Trophoblast cell (in vitro differentiated cells and primary cell): Measurements from ENCODE around the gene GRM4.

ENCODE experiments used
- DNase-seq, 2 donors: peaks; one replicate each; pipeline ENCODE4 v3.0.0-alpha.2; 2016
- H2AFZ ChIP-seq: 2 replicates; pipeline ENCODE4 v1.6.1; 2013; ENCODE audit warnings: low read length, moderate library complexity, mild to moderate bottlenecking; ENCODE audit not compliant: insufficient read depth, poor library complexity
- H2AK5ac ChIP-seq: 2 replicates; pipeline ENCODE4 v1.6.1; 2013; ENCODE audit warnings: mild to moderate bottlenecking, low read length
- H2BK120ac ChIP-seq: 2 replicates; pipeline ENCODE4 v1.6.1; 2013; ENCODE audit warnings: low read length, mild to moderate bottlenecking, moderate library complexity; ENCODE audit not compliant: insufficient read depth, poor library complexity
- H2BK12ac ChIP-seq: 2 replicates; pipeline ENCODE4 v1.6.1; 2013; ENCODE audit warnings: mild to moderate bottlenecking, low read length, moderate library complexity
- H2BK5ac ChIP-seq: 2 replicates; pipeline ENCODE4 v1.6.1; 2013; ENCODE audit warnings: low read length, low read depth, moderate library complexity, mild to moderate bottlenecking; ENCODE audit not compliant: poor library complexity
- H3K14ac ChIP-seq: 2 replicates; pipeline ENCODE4 v1.6.1; 2013; ENCODE audit warnings: mild to moderate bottlenecking, low read length
- H3K18ac ChIP-seq: 2 replicates; pipeline ENCODE4 v1.6.1; 2013; ENCODE audit warnings: mild to moderate bottlenecking, low read length
- H3K23ac ChIP-seq: 2 replicates; pipeline ENCODE4 v1.6.1; 2013; ENCODE audit warnings: low read length
- H3K27ac ChIP-seq: 2 replicates; pipeline ENCODE4 v1.5.1; 2013; ENCODE audit warnings: low read depth, mild to moderate bottlenecking, inconsistent platforms, low read length, moderate library complexity
- H3K27me3 ChIP-seq: 2 replicates; pipeline ENCODE4 v1.6.1; 2013; ENCODE audit warnings: inconsistent platforms, mild to moderate bottlenecking, low read length, moderate library complexity; ENCODE audit not compliant: insufficient read depth
- H3K36me3 ChIP-seq, 2 experiments: 1 replicate in 1 of 2; 2 replicates in 1 of 2; pipeline ENCODE4 v1.6.1; 2013; ENCODE audit warnings: low read length in 2 of 2, mild to moderate bottlenecking in 2 of 2, moderate library complexity in 1 of 2; ENCODE audit not compliant: insufficient read depth in 2 of 2, control insufficient read depth in 1 of 2
- H3K4ac ChIP-seq: 2 replicates; pipeline ENCODE4 v1.6.1; 2013; ENCODE audit warnings: low read depth, mild to moderate bottlenecking, low read length, moderate library complexity
- H3K4me1 ChIP-seq, 2 experiments: 1 replicate in 1 of 2; 2 replicates in 1 of 2; pipeline ENCODE4 v1.6.1; 2013; ENCODE audit warnings: low read length in 2 of 2, mild to moderate bottlenecking in 2 of 2, moderate library complexity in 1 of 2; ENCODE audit not compliant: insufficient read depth in 2 of 2, control insufficient read depth in 1 of 2
- H3K4me2 ChIP-seq: 2 replicates; pipeline ENCODE4 v1.6.1; 2013; ENCODE audit warnings: inconsistent platforms, mild to moderate bottlenecking, low read length, moderate library complexity
- H3K4me3 ChIP-seq: 2 replicates; pipeline ENCODE4 v1.5.1; 2013; ENCODE audit warnings: mild to moderate bottlenecking, low read depth, low read length, inconsistent platforms
- H3K79me1 ChIP-seq: one replicate; pipeline ENCODE4 v1.6.1; 2013; ENCODE audit warnings: low read length
- H3K79me2 ChIP-seq: 2 replicates; pipeline ENCODE4 v1.6.1; 2013; ENCODE audit warnings: low read length, mild to moderate bottlenecking; ENCODE audit not compliant: control insufficient read depth, insufficient read depth, poor library complexity
- H3K9ac ChIP-seq: 2 replicates; pipeline ENCODE4 v1.6.1; 2013; ENCODE audit warnings: mild to moderate bottlenecking, low read length
- H3K9me3 ChIP-seq: 2 replicates; pipeline ENCODE4 v1.6.1; 2013; ENCODE audit warnings: low read depth, mild to moderate bottlenecking, control low read depth, inconsistent platforms, low read length; ENCODE audit not compliant: insufficient read depth
- H4K12ac ChIP-seq: 2 replicates; pipeline ENCODE4 v1.6.1; 2013; ENCODE audit warnings: low read depth, mild to moderate bottlenecking, low read length, moderate library complexity
- H4K8ac ChIP-seq: 2 replicates; pipeline ENCODE4 v1.6.1; 2013; ENCODE audit warnings: low read depth, mild to moderate bottlenecking, low read length, moderate library complexity
- H4K91ac ChIP-seq: one replicate; pipeline ENCODE4 v1.6.1; 2013; ENCODE audit warnings: low read depth, mild to moderate bottlenecking, low read length, moderate library complexity
- WGBS: extraction: QIAGEN DNeasy Blood & Tissue Kit; methylation state at CpG from one replicate; pipeline ENCODE4 v1.1.7; 2013; ENCODE audit warnings: missing lambda C conversion rate; ENCODE audit not compliant: insufficient read length, insufficient coverage; ENCODE audit errors: extremely low coverage; 5-methylcytosine and 5-hydroxymethylcytosine counted together

GRM4 gene

GRCh38 chr6:34148631-34149451, 3.0 kb upstream of the GRM4 start:
- no peak overlapping the region for H3K14ac ChIP-seq
- no peaks in the 10 kb centered on the region for H3K36me3 ChIP-seq
- no peak overlapping the region for H3K4me3 ChIP-seq
- no peak overlapping the region for H4K91ac ChIP-seq
- peaks cover 23% of the 10 kb centered on the region for H3K27me3 ChIP-seq
- H3K18ac ChIP-seq = no peak overlapping the region
- no peaks in the 10 kb centered on the region for H3K79me1 ChIP-seq
- no peak overlapping the region for H3K23ac ChIP-seq
- no CpG with 5 or more reads among the region's 8 CpGs for WGBS
- H4K8ac ChIP-seq = no peak overlapping the region
- no peak overlapping the region for H2AK5ac ChIP-seq
- no peak overlapping the region for H3K27ac ChIP-seq
- no peak for DNase-seq
- H2AFZ ChIP-seq = no peak overlapping the region
- no peak overlapping the region for H3K4ac ChIP-seq
- H2BK120ac ChIP-seq = no peak overlapping the region
- no peak overlapping the region for H3K9ac ChIP-seq
- no peak overlapping the region for H2BK12ac ChIP-seq
- H3K4me2 ChIP-seq = no peak overlapping the region
- no peak overlapping the region for H2BK5ac ChIP-seq
- H3K79me2 ChIP-seq = no peaks in the 10 kb centered on the region
- peaks cover 5 to 14% of the 10 kb centered on the region in 2 experiments for H3K4me1 ChIP-seq
- H4K12ac ChIP-seq = no peak overlapping the region
- no peaks in the 10 kb centered on the region for H3K9me3 ChIP-seq

- no CpG with 5 or more reads among the region's 13 CpGs for WGBS
- Histone ChIP-seq H2AK5ac (no peak overlapping the region), H4K12ac (no peak overlapping the region), H3K79me1 (no peaks in the 10 kb centered on the region), H3K9me3 (no peaks in the 10 kb centered on the region), H3K36me3 (no peaks in the 10 kb centered on the region), H2BK12ac (no peak overlapping the region), H3K79me2 (no peaks in the 10 kb centered on the region), H3K14ac (no peak overlapping the region), H3K9ac (no peak overlapping the region), H3K4me3 (no peak overlapping the region), H2AFZ (no peak overlapping the region), H3K23ac (no peak overlapping the region), H3K4me2 (no peak overlapping the region), H3K27me3 (peaks cover 31% of the 10 kb centered on the region), H4K8ac (no peak overlapping the region), H2BK5ac (no peak overlapping the region), H2BK120ac (no peak overlapping the region), H3K18ac (no peak overlapping the region), H3K4me1 (peaks cover 5 to 17% of the 10 kb centered on the region in 2 experiments), H3K4ac (no peak overlapping the region), H4K91ac (no peak overlapping the region), H3K27ac (no peak overlapping the region)
- no peak for DNase-seq
These were observed 2.2 kb upstream of the GRM4 start for GRCh38 chr6:34147906-34148630.

GRCh38 chr6:34146801-34147592, 1.1 kb upstream of the GRM4 start:
- H2AFZ ChIP-seq = no peak overlapping the region
- peaks cover 5 to 17% of the 10 kb centered on the region in 2 experiments for H3K4me1 ChIP-seq
- no peaks in the 10 kb centered on the region for H3K36me3 ChIP-seq
- no peaks in the 10 kb centered on the region for H3K9me3 ChIP-seq
- no peak overlapping the region for H2BK12ac ChIP-seq
- H2BK120ac ChIP-seq = no peak overlapping the region
- H3K9ac ChIP-seq = no peak overlapping the region
- DNase-seq = no peak
- H4K12ac ChIP-seq = no peak overlapping the region
- H3K18ac ChIP-seq = no peak overlapping the region
- no peak overlapping the region for H3K27ac ChIP-seq
- WGBS = no CpG with 5 or more reads among the region's 10 CpGs
- H3K4me3 ChIP-seq = no peak overlapping the region
- no peak overlapping the region for H4K91ac ChIP-seq
- no peaks in the 10 kb centered on the region for H3K79me1 ChIP-seq
- H2BK5ac ChIP-seq = no peak overlapping the region
- H3K4me2 ChIP-seq = no peak overlapping the region
- no peak overlapping the region for H3K4ac ChIP-seq
- H3K23ac ChIP-seq = no peak overlapping the region
- H3K14ac ChIP-seq = no peak overlapping the region
- peaks cover 38% of the 10 kb centered on the region for H3K27me3 ChIP-seq
- no peaks in the 10 kb centered on the region for H3K79me2 ChIP-seq
- H4K8ac ChIP-seq = no peak overlapping the region
- H2AK5ac ChIP-seq = no peak overlapping the region

- H3K23ac ChIP-seq = no peak overlapping the region
- no peak overlapping the region for H2AK5ac ChIP-seq
- H3K9me3 ChIP-seq = peaks cover under 1% of the 10 kb centered on the region
- H4K91ac ChIP-seq = no peak overlapping the region
- no peak overlapping the region for H3K14ac ChIP-seq
- no peaks in the 10 kb centered on the region for H3K36me3 ChIP-seq
- H3K4me1 ChIP-seq = peaks cover 5 to 17% of the 10 kb centered on the region in 2 experiments
- H3K27ac ChIP-seq = no peak overlapping the region
- peak in 1 of 2 donors; percentile 37 for DNase-seq
- no peak overlapping the region for H2BK12ac ChIP-seq
- no peak overlapping the region for H2BK5ac ChIP-seq
- H3K18ac ChIP-seq = no peak overlapping the region
- no peak overlapping the region for H4K12ac ChIP-seq
- H3K9ac ChIP-seq = no peak overlapping the region
- H3K79me2 ChIP-seq = no peaks in the 10 kb centered on the region
- H3K4me2 ChIP-seq = peak overlapping the region; percentile 91
- no peak overlapping the region for H4K8ac ChIP-seq
- no CpG with 5 or more reads among the region's 100 CpGs for WGBS
- no peaks in the 10 kb centered on the region for H3K79me1 ChIP-seq
- H3K27me3 ChIP-seq = peaks cover 43% of the 10 kb centered on the region
- H3K4ac ChIP-seq = no peak overlapping the region
- H2BK120ac ChIP-seq = no peak overlapping the region
- H3K4me3 ChIP-seq = peak overlapping the region; percentile 40
- H2AFZ ChIP-seq = no peak overlapping the region
These were observed 496 bp downstream of the GRM4 start for GRCh38 chr6:34145161-34146020.
